GM21528 (cell line): Measurements from ENCODE around the gene FARP1.
"Not testable (repeated sequence)": the region's sequence is repeated elsewhere in the genome, so short reads cannot be mapped to it uniquely, and the experiment has no call there.

Experiments used
- ATAC-seq: cut with Tn5 transposase; IDR thresholded peaks from one replicate; pipeline ENCODE4 v1.9.1; 2021; ENCODE audit warnings: mild to moderate bottlenecking, moderate library complexity; ENCODE audit not compliant: unreplicated experiment, low FRiP score

Gene FARP1

DNA sequence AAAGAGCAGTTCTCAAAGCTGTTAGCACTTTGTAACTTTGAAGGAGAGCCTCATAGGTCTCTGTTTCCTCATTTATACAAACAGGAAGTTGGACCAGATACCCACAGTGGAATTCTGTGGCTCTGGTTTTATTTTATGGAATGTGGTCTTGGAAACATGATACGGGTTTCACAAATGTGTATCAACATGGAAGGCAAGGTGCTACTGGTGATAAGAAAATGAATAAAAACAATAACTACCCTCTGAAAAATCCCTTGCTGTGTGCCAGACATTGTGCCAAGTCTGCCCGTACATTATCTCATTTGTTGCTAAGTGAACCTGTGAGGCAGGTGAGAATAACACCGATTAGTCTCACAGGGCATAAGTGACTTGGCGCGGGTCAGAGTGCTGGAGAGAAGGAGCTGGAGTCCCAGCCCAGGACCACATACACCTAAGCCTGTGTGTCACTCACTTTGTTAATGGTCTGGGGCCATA is 79.2 kb downstream of the FARP1 start:
- no peak for ATAC-seq

DNA sequence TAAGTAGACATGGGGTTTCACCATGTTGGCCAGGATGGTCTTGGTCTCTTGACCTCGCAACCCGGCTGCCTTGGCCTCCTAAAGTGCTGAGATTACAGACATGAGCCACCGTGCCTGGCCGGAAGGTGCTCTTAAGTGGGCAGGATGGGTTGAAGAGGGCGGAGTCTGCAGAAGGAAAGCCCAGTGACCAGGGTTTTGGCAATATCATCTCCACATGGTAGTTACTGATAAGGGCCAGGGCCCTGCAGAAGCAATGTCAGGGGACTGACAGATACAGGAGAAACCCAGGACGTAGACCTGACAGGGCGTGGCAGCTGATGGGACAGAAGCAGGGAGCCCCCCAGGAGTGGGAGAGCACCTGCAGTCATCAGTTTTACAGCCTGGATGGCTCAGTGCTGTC is 79.9 kb downstream of the FARP1 start:
- ATAC-seq = no peak

DNA sequence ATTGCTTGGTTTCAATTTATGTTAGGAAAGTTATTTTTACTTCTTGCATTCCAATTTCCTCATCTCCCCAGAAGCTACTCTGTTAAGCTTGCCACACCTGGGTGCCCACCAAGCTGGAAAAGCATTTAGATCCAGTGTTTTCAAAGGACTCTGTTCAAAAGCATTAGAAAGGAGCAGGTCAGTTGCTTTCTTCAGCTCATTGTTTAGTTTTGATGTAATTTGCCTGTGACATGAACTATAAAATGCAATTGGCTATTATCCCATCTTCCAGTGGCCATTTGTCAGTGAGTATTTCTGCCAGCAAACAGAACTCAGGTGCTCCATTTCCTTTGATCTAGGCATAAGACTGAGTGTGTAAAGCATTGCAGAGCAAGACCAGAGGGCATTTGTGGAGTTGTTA is 80.8 kb downstream of the FARP1 start:
- no peak for ATAC-seq

DNA sequence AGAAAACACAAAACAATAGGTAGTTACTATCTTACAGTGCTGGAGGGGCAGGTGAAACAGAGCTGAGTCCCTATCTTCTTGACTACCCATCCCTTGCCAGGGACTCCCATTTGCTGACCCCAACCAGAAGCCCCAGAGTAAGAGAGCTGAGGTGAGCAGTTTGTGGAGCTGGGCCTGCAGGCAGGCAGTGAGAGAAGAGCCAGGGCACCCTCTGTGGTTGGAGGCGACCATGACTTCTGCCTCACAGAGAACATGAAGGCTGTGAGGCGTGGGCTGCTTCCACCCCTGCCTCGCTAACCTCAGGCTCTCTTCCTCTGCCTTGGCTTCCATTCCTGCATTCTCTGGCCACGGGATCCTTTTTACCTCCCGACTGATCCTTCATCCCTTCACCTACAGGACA is 81.7 kb downstream of the FARP1 start:
- no peak for ATAC-seq

DNA sequence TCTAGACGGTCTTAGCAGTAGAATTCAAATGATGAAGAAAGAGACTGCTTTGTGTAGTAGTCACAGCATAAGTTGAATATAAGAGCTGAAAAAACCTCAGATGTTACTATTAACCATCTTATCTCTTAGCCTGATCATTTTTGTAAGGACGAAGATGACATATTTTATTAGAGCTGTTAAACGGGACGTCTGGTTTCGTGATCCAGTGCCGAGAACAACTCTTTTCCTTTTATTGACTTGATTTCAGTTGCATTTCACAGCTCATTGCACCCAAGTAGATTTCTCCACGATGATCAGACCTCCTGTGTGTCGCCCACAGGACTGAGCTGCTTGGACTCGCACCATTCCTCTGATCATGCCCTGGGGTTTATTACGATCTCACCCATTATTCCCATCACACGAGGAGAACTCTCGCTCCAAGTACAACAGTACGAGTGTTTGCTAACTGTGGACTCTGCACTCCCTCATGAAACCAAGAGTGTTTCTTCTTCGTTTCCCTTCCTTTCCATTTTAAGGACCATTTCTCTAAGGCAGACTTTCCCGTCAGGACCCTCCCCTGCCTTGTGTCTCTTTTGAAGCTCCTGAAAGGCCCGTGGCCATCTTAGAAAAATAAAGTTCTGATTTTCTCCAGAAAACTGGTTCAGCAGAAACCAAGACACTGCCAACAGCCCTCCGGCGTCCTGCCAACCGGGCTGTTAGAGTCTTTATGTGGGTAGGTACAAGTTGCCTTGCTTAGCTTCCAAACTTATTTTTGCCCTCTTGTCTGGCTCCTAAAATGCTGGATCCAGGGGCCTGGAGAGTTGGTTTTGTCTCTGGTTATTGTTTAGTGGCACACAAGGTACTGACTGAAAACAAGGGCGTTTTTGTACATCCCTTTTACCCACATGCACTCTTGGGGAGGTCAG is 82.4 kb downstream of the FARP1 start:
- no peak for ATAC-seq

DNA sequence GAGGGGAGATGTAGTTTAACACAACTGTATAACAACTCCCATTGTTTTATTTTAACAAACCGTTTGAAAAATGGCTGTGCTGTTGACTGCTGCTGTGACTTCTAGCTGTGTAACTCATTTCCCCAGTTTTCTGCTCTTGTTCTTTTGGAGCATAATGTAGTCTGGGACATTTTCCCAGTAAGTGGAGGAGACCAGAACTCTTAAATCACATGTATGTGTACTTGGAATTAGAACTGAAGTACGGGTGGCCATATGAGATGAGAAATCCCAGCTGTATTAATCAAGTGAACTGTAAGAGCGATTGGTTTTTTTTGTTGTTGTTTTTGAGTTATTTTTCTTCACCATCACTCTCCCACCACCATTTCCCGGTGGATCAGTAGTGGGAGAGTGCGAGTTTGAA is 83.6 kb downstream of the FARP1 start:
- ATAC-seq = no peak

DNA sequence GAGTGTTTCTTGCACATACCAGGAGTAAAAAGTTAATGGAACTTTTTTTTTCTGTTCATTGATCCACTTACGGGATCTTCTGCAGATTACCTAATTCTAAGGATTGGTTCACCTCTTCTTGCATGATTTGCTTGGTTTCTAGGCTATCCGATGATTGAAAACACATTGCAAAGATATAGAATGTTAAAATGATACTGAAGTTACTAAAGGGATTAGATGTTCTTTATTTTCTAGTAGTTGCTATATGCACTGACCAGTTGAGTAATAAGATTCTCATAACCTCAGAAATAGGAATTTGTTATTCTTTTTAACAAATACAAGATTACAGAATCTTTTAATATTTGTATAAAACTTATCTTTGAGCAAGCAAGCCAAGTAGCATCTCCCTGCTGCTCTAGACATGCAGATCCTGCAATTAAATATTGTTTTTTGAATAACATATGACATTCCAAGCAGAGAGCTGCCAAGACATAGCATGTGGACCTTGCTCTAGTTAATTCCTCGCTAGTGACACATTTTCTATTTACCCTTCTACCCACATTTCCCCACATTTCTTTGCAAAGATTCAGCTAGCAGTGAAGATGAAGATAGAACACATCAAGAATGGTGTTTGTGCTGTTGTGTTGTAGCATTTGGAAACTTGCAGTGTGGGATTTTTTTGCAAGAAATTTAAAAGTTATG is 85.9 kb downstream of the FARP1 start:
- ATAC-seq = no peak

DNA sequence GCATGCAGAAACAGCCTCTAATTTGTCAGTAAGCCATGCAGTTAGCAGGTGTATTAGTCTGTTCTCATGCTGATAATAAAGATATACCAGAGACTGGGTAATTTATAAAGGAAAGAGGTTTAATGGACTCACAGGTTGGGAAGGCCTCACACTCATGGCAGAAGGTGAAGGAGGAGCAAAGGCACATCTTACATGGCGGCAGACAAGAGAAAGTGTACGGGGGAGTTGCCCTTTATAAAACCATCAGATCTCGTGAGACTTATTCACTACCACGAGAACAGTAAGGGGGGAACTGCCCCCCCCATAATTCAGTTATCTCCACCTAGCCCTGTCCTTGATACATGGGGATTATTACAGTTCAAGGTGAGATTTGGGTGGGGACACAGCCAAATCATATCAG is 87.9 kb downstream of the FARP1 start:
- ATAC-seq = not testable (repeated sequence)

DNA sequence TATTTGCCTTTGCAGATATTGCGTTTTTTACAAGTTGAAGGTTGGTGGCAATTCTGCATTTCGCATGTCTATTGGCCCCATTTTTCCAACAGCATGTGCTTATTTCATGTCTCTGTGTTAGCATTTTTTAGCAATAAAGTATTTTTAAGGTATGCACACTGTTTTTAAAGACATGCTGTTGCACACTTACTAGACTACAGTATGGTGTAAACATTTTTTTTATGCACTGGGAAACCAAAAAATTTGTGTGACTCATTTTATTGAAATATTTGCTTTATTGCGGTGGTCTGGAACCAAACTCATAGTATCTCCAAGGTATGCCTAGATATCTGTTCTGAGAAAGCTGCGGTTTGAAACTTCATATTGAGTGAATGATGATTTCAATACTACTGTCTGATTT is 89.6 kb downstream of the FARP1 start:
- ATAC-seq = no peak

DNA sequence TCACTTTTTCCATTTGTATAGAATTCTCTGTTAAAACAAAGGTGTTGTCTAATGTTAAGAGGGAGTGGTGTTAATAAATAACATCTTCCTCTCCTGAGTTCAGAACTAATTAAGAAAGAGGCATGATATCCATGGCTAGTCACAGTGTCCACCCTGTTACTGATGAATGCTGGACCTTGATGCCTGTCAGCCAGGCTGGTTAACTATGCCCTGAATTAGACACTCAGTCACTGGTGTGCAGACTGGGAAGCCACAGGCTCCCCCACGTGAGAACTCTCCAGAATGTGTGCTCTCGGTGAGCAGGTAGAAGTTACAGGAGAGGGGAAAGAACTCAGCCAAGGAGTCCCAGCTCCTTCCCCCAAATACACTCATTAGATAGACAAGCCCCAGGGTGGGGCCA is 90.2 kb downstream of the FARP1 start:
- ATAC-seq = no peak

DNA sequence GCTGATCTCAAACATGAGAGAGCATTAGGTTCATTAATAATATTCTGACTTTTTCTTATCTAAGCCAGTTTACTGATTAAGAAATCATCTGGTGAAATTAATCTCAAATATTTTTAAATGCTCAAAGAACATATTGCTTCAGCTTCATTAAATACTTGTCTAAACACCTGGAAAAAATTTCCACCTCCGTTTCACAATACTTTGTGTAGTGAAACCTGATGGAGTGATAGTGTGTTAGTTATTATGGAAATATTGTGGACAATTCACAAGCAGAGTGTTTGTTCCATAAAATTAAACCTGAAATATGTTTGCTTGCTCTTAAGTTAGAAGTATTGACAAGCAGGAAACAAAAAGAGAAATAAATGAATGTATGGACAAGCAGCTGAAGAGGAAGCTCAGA is 91.5 kb downstream of the FARP1 start:
- no peak for ATAC-seq

DNA sequence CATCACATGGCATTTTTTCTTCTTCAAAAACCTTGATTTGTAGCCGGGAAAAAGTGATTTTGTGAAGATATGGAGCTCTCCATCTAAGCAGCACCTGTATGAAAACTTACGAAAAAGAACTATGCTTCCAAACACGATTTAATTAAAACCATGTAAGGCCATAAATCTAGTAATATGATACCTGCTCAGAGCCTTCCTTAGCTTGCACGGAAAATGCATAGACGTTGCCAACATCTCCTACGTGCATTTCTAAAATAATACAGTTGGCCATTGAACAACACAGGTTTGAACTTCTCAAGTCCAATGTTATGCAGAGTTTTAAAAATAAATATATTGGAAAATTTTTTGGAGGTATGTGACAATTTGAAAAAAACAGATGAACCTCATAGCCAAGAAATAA is 93.3 kb downstream of the FARP1 start:
- no peak for ATAC-seq

DNA sequence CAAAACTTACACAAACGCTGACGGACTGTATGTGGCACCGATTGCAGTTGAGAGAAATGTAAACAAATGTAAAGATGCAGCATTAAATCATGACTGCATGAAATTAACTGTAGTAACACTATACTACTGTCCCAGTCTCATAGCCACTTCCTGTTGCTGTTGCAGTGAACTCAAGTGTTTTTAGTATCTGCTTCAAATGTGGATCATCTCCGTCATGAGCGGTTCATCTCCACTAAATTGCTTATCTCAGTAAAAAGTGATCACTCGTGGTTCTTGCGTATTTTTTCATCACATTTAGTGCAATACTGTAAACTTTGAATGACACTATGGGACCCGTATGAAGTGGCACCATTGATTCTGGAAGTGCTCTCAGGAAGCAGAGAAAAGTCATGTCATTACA is 94.4 kb downstream of the FARP1 start:
- ATAC-seq = no peak

DNA sequence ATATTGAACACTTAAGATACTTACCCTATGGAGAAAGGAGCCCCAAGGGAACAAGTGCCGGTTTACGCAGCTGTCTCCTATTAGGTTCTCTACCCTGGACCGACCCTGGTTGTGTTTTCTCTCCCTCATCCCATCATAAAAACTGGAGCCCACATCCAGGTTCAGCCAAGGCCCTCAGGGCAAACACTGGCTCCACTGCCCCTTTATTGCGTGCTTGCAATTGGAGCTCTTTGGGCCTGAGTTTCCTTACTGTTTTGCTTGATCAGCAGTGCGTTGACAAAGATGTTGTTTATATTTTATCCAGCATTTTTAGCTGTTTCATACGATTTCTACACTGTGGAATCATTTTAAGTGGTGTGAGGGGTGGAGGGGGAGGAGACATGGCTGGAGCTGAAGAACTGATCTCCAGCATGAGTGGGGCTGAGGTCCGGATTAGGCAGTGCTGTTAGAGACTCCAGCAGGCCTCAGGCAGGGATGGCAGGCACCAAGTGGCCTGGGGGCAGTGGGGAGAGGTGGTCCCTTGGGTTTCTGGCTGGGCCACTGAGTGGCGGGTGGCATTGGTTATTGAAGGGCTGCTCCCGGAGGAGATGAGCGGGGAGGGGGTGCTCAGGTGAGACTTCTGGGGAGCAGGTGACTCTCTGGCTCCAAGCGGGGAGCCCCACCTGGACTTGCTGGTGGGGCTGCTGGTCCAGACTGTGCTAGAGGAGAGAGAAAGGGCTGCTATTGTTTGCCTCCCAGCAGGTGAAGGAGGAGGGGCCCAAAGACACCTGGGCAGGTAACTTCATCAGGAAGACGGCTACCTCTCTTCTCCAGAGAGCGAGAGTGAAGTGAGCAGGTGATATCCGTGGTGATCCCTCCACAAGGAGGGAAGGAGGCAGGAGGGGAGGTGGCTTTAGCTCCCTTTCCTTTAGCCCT is 96.5 kb downstream of the FARP1 start:
- ATAC-seq = no peak

DNA sequence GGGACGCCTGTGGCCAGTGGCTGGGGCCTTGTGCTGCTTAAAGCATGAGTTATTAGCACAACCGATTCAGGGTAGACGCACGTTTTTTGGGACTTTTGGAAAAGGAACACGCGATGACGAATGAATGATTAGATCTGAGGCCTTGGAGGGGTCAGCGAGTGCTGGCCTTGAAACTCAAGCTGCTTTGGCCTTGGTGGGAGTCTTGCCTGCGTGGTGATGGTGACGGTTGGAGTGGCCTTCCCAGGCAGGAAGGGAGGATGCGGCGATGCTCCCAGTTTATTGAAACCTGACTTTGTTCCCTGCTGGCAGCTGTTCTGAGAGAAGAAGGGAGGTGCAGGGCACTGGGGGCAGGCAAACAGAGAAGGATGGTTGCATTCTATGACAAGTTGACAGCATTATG is 97.2 kb downstream of the FARP1 start:
- ATAC-seq = no peak

DNA sequence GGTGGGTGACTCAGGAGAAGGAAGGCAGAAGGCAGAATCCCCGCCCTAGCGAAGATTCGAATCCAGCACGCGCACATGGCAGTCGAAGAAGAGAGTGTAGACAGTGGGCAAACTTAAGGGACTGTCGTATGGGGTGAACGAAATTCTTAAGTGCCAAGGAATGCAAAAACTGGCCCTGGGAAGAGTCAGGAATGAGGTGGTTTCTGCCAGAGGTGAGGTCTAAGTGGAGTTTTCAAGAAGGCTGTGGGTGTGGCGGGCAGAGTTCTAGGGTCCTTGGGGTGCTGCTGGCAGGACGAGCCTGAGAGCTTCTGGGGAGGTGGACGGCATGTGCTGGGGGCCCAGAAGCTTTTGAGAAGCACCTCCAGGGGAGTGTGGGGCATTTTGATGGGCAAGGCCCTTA is 98.1 kb downstream of the FARP1 start:
- ATAC-seq = no peak

DNA sequence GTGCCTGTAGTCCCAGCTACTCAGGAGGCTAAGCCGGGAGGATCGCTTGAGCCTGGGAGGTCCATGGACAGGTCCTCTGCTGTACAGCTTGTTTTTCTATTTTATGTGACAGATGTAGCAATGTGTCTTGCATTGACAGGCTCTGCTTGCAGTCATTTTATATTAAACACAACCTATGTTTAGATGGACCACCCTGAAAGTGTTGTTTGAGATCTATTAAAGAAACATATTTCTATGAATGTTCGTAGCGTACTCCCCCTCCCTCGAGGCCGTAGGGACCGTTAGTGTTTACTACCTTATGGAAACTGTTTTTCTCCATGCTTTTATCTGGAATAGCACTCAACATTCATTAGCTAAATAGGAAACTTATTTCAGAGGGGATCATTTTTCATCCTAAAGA is 99.1 kb downstream of the FARP1 start:
- ATAC-seq = no peak

DNA sequence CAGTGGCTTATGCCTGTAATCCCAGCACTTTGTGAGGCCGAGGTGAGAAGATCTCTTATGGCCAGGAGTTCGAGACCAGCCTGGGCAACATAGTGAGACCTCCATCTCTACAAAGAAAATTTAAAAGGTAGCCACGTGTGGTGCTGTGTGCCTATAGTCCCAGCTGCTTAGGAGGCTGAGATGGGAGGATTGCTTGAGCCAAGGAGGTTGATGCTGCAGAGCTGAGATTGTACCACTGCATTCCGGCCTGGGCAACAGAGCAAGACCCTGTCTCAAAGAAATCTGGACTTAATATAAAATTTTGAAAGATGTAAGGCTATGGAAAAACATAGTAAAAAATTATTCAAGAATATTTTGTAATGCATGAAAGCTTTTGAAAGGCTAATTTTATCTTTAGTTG is 99.5 kb downstream of the FARP1 start:
- ATAC-seq = no peak

DNA sequence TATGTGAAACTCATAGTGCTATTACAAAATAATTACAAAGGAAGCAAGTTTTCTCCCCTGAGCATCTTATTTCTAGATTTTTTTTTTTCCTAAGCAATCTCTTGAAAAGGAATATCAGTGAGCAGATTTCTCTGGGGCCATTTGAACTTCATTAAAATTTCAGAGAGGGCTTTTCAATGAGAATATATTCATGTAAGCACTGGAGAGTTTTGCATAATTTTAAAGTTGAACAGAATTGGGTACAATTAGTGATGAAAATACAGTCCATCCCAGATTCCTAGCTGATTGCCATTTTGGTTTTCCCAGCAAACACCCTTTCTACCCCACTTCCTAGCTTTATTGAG is 101.0 kb downstream of the FARP1 start:
- ATAC-seq = no peak

DNA sequence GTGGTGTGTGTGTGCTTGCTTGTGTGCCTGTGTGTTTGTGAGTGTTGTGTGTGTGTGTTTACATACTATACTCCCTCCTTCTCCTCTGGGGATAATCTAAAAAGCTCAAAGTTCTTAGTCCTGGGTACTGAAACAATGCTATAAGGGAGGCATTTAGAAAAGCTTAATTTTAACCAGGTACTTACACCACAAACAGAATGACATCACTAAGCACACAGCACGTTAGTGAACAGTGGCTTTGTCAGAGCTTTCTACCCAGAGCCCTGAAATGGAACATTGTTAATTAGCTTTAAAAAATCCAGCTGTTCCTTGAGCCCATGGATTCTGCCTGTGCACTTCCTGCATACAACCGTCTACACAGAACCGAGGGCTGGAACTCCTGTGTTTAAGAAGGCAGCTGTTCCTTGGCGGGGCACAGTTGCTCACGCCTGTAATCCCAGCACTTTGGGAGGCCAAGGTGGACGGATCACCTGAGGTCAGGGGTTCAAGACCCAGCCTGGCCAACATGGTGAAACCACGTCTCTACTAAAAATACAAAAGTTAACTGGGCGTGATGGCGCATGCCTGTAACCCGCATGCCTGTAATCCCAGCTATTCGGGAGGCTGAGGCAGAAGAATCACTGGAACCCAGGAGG is 103.8 kb downstream of the FARP1 start:
- ATAC-seq = no peak

DNA sequence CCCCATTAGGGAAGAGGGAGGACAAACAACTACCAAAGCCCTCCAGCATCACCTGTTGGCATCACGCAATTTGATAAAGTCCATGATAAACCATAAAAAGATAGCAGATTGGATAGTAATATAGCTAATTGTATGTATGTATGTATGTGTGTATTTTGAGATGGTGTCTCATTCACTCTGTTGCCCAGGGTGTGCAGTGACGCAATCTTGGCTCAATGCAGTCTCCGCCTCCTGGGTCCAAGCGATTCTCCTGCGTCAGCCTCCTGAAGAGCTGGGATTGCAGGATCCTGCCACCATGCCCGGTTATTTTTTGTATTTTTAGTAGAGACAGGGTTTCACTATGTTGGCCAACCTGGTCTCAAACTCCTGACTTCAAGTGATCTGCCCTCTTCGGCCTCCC is 108.8 kb downstream of the FARP1 start:
- ATAC-seq = no peak
